HepG2 (cell line): ENCODE measurements around the gene GK. TPM values are rescaled to one million over a fixed set of nuclear protein-coding genes. Genes with fewer than 3 reads are reported as not detected.
A peak's percentile ranks its signal among the peaks of the same experiment; 100 is the strongest.

Experiments
- FOXP1 ChIP-seq, 2 experiments: fragments of 450-650 bp in 1 of 2; IDR thresholded peaks; 2 replicates each; pipeline ENCODE4 v1.6.1; 2017 to 2018; ENCODE audit warnings: antibody characterized with exemption in 1 of 2
- GATAD1 ChIP-seq: IDR thresholded peaks from 2 replicates; pipeline ENCODE4 v1.6.1; 2016; ENCODE audit warnings: missing genetic modification reagents, missing compliant biosample characterization
- HOXD1 ChIP-seq: sonication (generic); formaldehyde crosslinking; IDR thresholded peaks from 2 replicates; pipeline ENCODE4 v1.5.0; 2020; ENCODE audit warnings: missing genetic modification reagents
- KAT8 ChIP-seq: IDR thresholded peaks from 2 replicates; pipeline ENCODE4 v1.6.1; 2016; ENCODE audit warnings: missing genetic modification reagents, missing compliant biosample characterization
- KLF16 ChIP-seq, 2 experiments: sonication (generic) in 1 of 2; formaldehyde crosslinking in 1 of 2; IDR thresholded peaks; 2 replicates each; pipeline versions ENCODE4 v1.6.1 to v1.8.0; 2016 to 2023; ENCODE audit warnings: missing genetic modification reagents in 2 of 2, missing compliant biosample characterization in 1 of 2
- MIXL1 ChIP-seq: IDR thresholded peaks from 2 replicates; pipeline ENCODE4 v1.6.1; 2016
- NFIC ChIP-seq: IDR thresholded peaks from 2 replicates; pipeline ENCODE4 v1.6.1; 2012; ENCODE audit warnings: mild to moderate bottlenecking, low read length, inconsistent platforms
- RFXAP ChIP-seq: sonication (generic); formaldehyde crosslinking; IDR thresholded peaks from 2 replicates; pipeline ENCODE4 v1.4.0; 2020; ENCODE audit warnings: missing genetic modification reagents, borderline replicate concordance
- SMAD3 ChIP-seq: sonication (generic); formaldehyde crosslinking; IDR thresholded peaks from 2 replicates; pipeline ENCODE4 v1.4.0; 2020; ENCODE audit warnings: missing genetic modification reagents
- TARDBP ChIP-seq: sonication (generic); formaldehyde crosslinking; IDR thresholded peaks from 2 replicates; pipeline ENCODE4 v1.8.0; 2022; ENCODE audit warnings: mild to moderate bottlenecking, missing genetic modification reagents
- TBX3 ChIP-seq: fragments of 450-650 bp; IDR thresholded peaks from 2 replicates; pipeline ENCODE4 v1.6.1; 2017; ENCODE audit warnings: antibody characterized with exemption, mild to moderate bottlenecking, inconsistent platforms, borderline replicate concordance
- TCF7 ChIP-seq: sonication (generic); IDR thresholded peaks from 2 replicates; pipeline ENCODE4 v1.6.1; 2016; ENCODE audit warnings: antibody characterized with exemption, low read depth
- ZNF747 ChIP-seq: sonication (generic); formaldehyde crosslinking; IDR thresholded peaks from 2 replicates; pipeline ENCODE4 v1.8.1; 2023; ENCODE audit warnings: missing genetic modification reagents, mild to moderate bottlenecking, borderline replicate concordance
- ZSCAN12 ChIP-seq: sonication (generic); formaldehyde crosslinking; IDR thresholded peaks from 2 replicates; pipeline ENCODE4 v1.9.0; 2021; ENCODE audit warnings: mild to moderate bottlenecking, missing genetic modification reagents
- polyA plus RNA-seq, 8 experiments: library from polyadenylated mRNA; depleted of rRNA in 3 of 8; stranded (reverse) in 7 of 8; unstranded in 1 of 8; fragments of >200 nt; fragmentation: Illumina TruSeq in 4 of 8; extraction: Trizol in 4 of 8; gene quantifications; 2 replicates each; pipeline versions ENCODE4 v1.2.1 to v1.2.3, GENCODE V29; 2011 to 2016; ENCODE audit warnings: low read depth in 4 of 8, missing spikeins in 1 of 8, mixed read lengths in 1 of 8; ENCODE audit not compliant: insufficient read depth in 1 of 8
- total RNA-seq, 5 experiments: library from RNA; depleted of rRNA; stranded (reverse); fragments of >200 nt; fragmentation: Illumina TruSeq; extraction: Trizol; gene quantifications; 2 replicates each; pipeline ENCODE4 v1.2.3, GENCODE V29; 2016; ENCODE audit warnings: low read depth in 1 of 5
- TF ChIP-seq, protein P1 (sequence below): IDR thresholded peaks from 2 replicates; pipeline ENCODE4 v1.6.1; 2016; ENCODE audit warnings: low read depth
- TF ChIP-seq, protein P2 (sequence below): sonication (generic); formaldehyde crosslinking; IDR thresholded peaks from 2 replicates; pipeline ENCODE4 v1.4.0; 2020; ENCODE audit warnings: missing genetic modification reagents
- TF ChIP-seq, protein P3 (sequence below): sonication (generic); formaldehyde crosslinking; IDR thresholded peaks from 2 replicates; pipeline ENCODE4 v1.5.1; 2020; ENCODE audit warnings: mild to moderate bottlenecking, missing genetic modification reagents, borderline replicate concordance
- TF ChIP-seq, protein P4 (sequence below): IDR thresholded peaks from 2 replicates; pipeline ENCODE4 v1.4.0; 2020; ENCODE audit warnings: mild to moderate bottlenecking, missing genetic modification reagents

Gene GK
- total and polyA plus RNA-seq, 2 of the 13 experiments (the other 11 are each of a cell fraction or from before 2014, with no cell fraction given): 64.2 to 265 TPM

DNA sequence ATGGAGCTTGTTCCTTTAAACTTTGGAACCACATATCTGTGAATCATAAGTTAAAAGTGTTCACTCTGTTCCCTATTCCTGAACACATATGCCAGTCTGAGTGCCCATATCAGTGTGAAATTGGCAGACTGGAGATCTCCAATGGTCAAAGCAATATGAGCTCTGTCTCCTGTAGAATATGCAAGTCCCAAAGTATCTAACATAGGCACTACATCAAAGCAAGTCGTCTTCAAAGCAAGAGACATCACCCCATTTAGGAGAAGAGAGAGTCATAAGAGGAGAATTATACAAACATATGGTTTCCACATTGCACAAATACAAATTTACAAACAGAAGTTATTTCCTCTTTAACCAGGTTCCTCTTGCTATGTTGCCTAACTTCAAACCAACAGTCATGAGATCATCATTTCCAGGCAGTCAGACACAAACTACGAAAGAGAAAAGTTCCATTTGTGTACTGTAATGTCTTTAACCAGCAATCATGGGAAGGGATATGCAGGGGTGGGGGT, 9.9 kb upstream of the GK start (continued):
- TF ChIP-seq, protein P1, sequence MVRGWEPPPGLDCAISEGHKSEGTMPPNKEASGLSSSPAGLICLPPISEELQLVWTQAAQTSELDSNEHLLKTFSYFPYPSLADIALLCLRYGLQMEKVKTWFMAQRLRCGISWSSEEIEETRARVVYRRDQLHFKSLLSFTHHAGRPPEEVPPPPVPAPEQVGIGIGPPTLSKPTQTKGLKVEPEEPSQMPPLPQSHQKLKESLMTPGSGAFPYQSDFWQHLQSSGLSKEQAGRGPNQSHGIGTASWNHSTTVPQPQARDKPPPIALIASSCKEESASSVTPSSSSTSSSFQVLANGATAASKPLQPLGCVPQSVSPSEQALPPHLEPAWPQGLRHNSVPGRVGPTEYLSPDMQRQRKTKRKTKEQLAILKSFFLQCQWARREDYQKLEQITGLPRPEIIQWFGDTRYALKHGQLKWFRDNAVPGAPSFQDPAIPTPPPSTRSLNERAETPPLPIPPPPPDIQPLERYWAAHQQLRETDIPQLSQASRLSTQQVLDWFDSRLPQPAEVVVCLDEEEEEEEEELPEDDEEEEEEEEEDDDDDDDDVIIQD (CRISPR knock-in tag): 0 out of 2 replicates have a peak, but pooled peaks have one; percentile 44
- TF ChIP-seq ZSCAN12 (CRISPR knock-in tag) (no peak), TCF7 (peak; percentile 93), RFXAP (no peak), NFIC (peak; percentile 89), HOXD1 (CRISPR knock-in tag) (no peak; the same call in 1 of the 2 replicates), TBX3 (peak; percentile 13; the same call in 1 of the 2 replicates), GATAD1 (CRISPR knock-in tag) (peak; percentile 43), ZNF747 (CRISPR knock-in tag) (peak; percentile 36; the same call in 1 of the 2 replicates), TARDBP (CRISPR knock-in tag) (peak; percentile 33; the same call in 1 of the 2 replicates), MIXL1 (CRISPR knock-in tag) (peak; percentile 70; the same call in 1 of the 2 replicates), SMAD3 (CRISPR knock-in tag) (peak; percentile 52; the same call in 1 of the 2 replicates), KLF16 (CRISPR knock-in tag; IDR thresholded peaks at IDR 0.05) (peak in 1 of 2 experiments; percentile 62; a peak in 1 of 4 replicates), FOXP1 (IDR thresholded peaks at IDR 0.05) (no peak), FOXP1 (CRISPR knock-in tag; IDR thresholded peaks at IDR 0.05) (peak; percentile 74; the same call in 1 of the 2 replicates), KAT8 (CRISPR knock-in tag) (peak; percentile 64; the same call in 1 of the 2 replicates)
- TF ChIP-seq, protein P2, sequence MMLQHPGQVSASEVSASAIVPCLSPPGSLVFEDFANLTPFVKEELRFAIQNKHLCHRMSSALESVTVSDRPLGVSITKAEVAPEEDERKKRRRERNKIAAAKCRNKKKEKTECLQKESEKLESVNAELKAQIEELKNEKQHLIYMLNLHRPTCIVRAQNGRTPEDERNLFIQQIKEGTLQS (CRISPR knock-in tag): peak; percentile 77; the same call in 1 of the 2 replicates
- TF ChIP-seq, protein P3, sequence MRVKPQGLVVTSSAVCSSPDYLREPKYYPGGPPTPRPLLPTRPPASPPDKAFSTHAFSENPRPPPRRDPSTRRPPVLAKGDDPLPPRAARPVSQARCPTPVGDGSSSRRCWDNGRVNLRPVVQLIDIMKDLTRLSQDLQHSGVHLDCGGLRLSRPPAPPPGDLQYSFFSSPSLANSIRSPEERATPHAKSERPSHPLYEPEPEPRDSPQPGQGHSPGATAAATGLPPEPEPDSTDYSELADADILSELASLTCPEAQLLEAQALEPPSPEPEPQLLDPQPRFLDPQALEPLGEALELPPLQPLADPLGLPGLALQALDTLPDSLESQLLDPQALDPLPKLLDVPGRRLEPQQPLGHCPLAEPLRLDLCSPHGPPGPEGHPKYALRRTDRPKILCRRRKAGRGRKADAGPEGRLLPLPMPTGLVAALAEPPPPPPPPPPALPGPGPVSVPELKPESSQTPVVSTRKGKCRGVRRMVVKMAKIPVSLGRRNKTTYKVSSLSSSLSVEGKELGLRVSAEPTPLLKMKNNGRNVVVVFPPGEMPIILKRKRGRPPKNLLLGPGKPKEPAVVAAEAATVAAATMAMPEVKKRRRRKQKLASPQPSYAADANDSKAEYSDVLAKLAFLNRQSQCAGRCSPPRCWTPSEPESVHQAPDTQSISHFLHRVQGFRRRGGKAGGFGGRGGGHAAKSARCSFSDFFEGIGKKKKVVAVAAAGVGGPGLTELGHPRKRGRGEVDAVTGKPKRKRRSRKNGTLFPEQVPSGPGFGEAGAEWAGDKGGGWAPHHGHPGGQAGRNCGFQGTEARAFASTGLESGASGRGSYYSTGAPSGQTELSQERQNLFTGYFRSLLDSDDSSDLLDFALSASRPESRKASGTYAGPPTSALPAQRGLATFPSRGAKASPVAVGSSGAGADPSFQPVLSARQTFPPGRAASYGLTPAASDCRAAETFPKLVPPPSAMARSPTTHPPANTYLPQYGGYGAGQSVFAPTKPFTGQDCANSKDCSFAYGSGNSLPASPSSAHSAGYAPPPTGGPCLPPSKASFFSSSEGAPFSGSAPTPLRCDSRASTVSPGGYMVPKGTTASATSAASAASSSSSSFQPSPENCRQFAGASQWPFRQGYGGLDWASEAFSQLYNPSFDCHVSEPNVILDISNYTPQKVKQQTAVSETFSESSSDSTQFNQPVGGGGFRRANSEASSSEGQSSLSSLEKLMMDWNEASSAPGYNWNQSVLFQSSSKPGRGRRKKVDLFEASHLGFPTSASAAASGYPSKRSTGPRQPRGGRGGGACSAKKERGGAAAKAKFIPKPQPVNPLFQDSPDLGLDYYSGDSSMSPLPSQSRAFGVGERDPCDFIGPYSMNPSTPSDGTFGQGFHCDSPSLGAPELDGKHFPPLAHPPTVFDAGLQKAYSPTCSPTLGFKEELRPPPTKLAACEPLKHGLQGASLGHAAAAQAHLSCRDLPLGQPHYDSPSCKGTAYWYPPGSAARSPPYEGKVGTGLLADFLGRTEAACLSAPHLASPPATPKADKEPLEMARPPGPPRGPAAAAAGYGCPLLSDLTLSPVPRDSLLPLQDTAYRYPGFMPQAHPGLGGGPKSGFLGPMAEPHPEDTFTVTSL: peak; percentile 71; the same call in 1 of the 2 replicates
- TF ChIP-seq, protein P4, sequence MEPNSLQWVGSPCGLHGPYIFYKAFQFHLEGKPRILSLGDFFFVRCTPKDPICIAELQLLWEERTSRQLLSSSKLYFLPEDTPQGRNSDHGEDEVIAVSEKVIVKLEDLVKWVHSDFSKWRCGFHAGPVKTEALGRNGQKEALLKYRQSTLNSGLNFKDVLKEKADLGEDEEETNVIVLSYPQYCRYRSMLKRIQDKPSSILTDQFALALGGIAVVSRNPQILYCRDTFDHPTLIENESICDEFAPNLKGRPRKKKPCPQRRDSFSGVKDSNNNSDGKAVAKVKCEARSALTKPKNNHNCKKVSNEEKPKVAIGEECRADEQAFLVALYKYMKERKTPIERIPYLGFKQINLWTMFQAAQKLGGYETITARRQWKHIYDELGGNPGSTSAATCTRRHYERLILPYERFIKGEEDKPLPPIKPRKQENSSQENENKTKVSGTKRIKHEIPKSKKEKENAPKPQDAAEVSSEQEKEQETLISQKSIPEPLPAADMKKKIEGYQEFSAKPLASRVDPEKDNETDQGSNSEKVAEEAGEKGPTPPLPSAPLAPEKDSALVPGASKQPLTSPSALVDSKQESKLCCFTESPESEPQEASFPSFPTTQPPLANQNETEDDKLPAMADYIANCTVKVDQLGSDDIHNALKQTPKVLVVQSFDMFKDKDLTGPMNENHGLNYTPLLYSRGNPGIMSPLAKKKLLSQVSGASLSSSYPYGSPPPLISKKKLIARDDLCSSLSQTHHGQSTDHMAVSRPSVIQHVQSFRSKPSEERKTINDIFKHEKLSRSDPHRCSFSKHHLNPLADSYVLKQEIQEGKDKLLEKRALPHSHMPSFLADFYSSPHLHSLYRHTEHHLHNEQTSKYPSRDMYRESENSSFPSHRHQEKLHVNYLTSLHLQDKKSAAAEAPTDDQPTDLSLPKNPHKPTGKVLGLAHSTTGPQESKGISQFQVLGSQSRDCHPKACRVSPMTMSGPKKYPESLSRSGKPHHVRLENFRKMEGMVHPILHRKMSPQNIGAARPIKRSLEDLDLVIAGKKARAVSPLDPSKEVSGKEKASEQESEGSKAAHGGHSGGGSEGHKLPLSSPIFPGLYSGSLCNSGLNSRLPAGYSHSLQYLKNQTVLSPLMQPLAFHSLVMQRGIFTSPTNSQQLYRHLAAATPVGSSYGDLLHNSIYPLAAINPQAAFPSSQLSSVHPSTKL: peak; percentile 90
